H1 (cell line): ENCODE data around the gene TSPAN16. TPM values are rescaled to one million over a fixed set of nuclear protein-coding genes. Genes with fewer than 3 reads are reported as not detected.

Experiments
- CTCF ChIA-PET: fragments of 300-600 bp; sonication (Branson Sonifier 250); formaldehyde crosslinking; loops from one replicate; lab custom pipeline; 2021; ENCODE audit not compliant: partially characterized antibody; lab: Charles Lee
- POLR2A ChIA-PET: fragments of 300-600 bp; sonication (Branson Sonifier 250); formaldehyde crosslinking; loops from one replicate; lab custom pipeline; 2021; ENCODE audit warnings: inconsistent platforms; ENCODE audit not compliant: partially characterized antibody; lab: Charles Lee
- DNase-seq, 2 experiments: peaks; one replicate each; pipeline versions ENCODE4 v3.0.0 to v3.0.0-alpha.2; 2010 to 2022; ENCODE audit warnings: low spot score in 2 of 2, low read depth in 1 of 2, mixed read lengths in 1 of 2
- FAIRE-seq: peaks from 2 replicates; lab custom pipeline; 2011; peaks lifted over from hg19 to GRCh38; lab: Jason Lieb, UNC
- H2AFZ ChIP-seq: 2 replicates; pipeline ENCODE4 v1.8.1; 2012; ENCODE audit warnings: low read length, inconsistent platforms
- H2AK5ac ChIP-seq: 2 replicates; pipeline ENCODE4 v1.6.1; 2013; ENCODE audit warnings: low read depth, low read length
- H2BK120ac ChIP-seq: replicated peaks from 2 replicates; pipeline ENCODE3; 2013; ENCODE audit warnings: low read depth, low read length, inconsistent platforms
- H2BK12ac ChIP-seq: 2 replicates; pipeline ENCODE4 v1.6.1; 2013; ENCODE audit warnings: low read depth, low read length
- H2BK15ac ChIP-seq: 2 replicates; pipeline ENCODE4 v1.6.1; 2013; ENCODE audit warnings: low read length
- H2BK20ac ChIP-seq: 2 replicates; pipeline ENCODE4 v1.6.1; 2013; ENCODE audit warnings: low read length
- H2BK5ac ChIP-seq: 2 replicates; pipeline ENCODE4 v1.6.1; 2013; ENCODE audit warnings: low read depth, low read length
- H3K14ac ChIP-seq: 2 replicates; pipeline ENCODE4 v1.6.1; 2013; ENCODE audit warnings: inconsistent platforms; ENCODE audit not compliant: insufficient read length
- H3K18ac ChIP-seq: 2 replicates; pipeline ENCODE4 v1.6.1; 2013; ENCODE audit warnings: low read length; ENCODE audit errors: extremely low read depth
- H3K23ac ChIP-seq: 2 replicates; pipeline ENCODE4 v1.6.1; 2013; ENCODE audit warnings: inconsistent platforms; ENCODE audit not compliant: insufficient read length
- H3K23me2 ChIP-seq: 2 replicates; pipeline ENCODE4 v1.6.1; 2013; ENCODE audit warnings: low read depth, low read length
- H3K27ac ChIP-seq: 2 replicates; pipeline ENCODE4 v1.6.1; 2011; ENCODE audit warnings: low read depth, low read length, inconsistent platforms
- H3K27me3 ChIP-seq, 4 experiments: replicated peaks in 1 of 4; 1 replicate in 1 of 4; 2 replicates in 3 of 4; pipeline versions ENCODE4 v1.6.1 to v1.8.1; 2011 to 2013; ENCODE audit warnings: low read length in 3 of 4, mild to moderate bottlenecking in 3 of 4, inconsistent platforms in 2 of 4, mixed read lengths in 2 of 4, moderate library complexity in 1 of 4; ENCODE audit not compliant: control insufficient read depth in 3 of 4, insufficient read depth in 3 of 4; ENCODE audit errors: extremely low read depth in 1 of 4
- H3K36me3 ChIP-seq, 4 experiments: 2 replicates each; pipeline versions ENCODE4 v1.6.1 to v1.8.1; 2011 to 2013; ENCODE audit warnings: mild to moderate bottlenecking in 4 of 4, low read length in 3 of 4, moderate library complexity in 2 of 4, control low read depth in 1 of 4, inconsistent platforms in 1 of 4; ENCODE audit not compliant: insufficient read depth in 4 of 4, control insufficient read depth in 2 of 4
- H3K4ac ChIP-seq: replicated peaks from 2 replicates; pipeline ENCODE3; 2013; ENCODE audit warnings: low read length, low read depth, mixed read lengths, inconsistent platforms; ENCODE audit not compliant: insufficient read length
- H3K4me1 ChIP-seq, 4 experiments: replicated peaks in 1 of 4; 1 replicate in 1 of 4; 2 replicates in 3 of 4; pipeline versions ENCODE4 v1.6.1 to v1.8.1; 2011 to 2013; ENCODE audit warnings: low read length in 3 of 4, inconsistent platforms in 2 of 4, mixed read lengths in 1 of 4; ENCODE audit not compliant: insufficient read depth in 4 of 4, control insufficient read depth in 3 of 4
- H3K4me2 ChIP-seq, 2 experiments: 2 replicates each; pipeline versions ENCODE4 v1.6.1 to v1.8.1; 2011 to 2013; ENCODE audit warnings: low read depth in 2 of 2, low read length in 2 of 2, control low read depth in 1 of 2, inconsistent platforms in 1 of 2, mild to moderate bottlenecking in 1 of 2; ENCODE audit not compliant: insufficient read depth in 1 of 2
- H3K4me3 ChIP-seq, 4 experiments: fragments of 200-600, 300-600 bp in 1 of 4; sonication (generic), shearing (Covaris generic), sonication (Bioruptor Twin) in 1 of 4; 2 replicates each; pipeline versions ENCODE4 v1.5.1 to v1.8.1; 2011 to 2016; ENCODE audit warnings: low read length in 4 of 4, low read depth in 3 of 4, control low read depth in 2 of 4, inconsistent platforms in 2 of 4, mild to moderate bottlenecking in 2 of 4, mixed read lengths in 1 of 4, moderate library complexity in 1 of 4; ENCODE audit not compliant: insufficient read depth in 2 of 4; ENCODE audit errors: extremely low read depth in 1 of 4
- H3K56ac ChIP-seq: replicated peaks from 2 replicates; pipeline ENCODE3; 2013; ENCODE audit warnings: low read depth, mild to moderate bottlenecking, mixed read lengths, low read length, inconsistent platforms; ENCODE audit not compliant: insufficient read length
- H3K79me1 ChIP-seq: 2 replicates; pipeline ENCODE4 v1.6.1; 2013; ENCODE audit warnings: low read depth, low read length, control low read depth
- H3K79me2 ChIP-seq, 2 experiments: 2 replicates each; pipeline versions ENCODE4 v1.6.1 to v1.8.1; 2012 to 2013; ENCODE audit warnings: low read length in 2 of 2, mild to moderate bottlenecking in 2 of 2, inconsistent platforms in 1 of 2; ENCODE audit not compliant: insufficient read depth in 2 of 2, control insufficient read depth in 1 of 2
- H3K9ac ChIP-seq, 4 experiments: replicated peaks in 1 of 4; 1 replicate in 1 of 4; 2 replicates in 3 of 4; pipeline versions ENCODE4 v1.6.1 to v1.8.1; 2011 to 2013; ENCODE audit warnings: low read depth in 3 of 4, low read length in 3 of 4, control low read depth in 2 of 4, mild to moderate bottlenecking in 2 of 4, moderate library complexity in 2 of 4, inconsistent platforms in 1 of 4; ENCODE audit errors: extremely low read depth in 1 of 4
- H3K9me3 ChIP-seq, 2 experiments: 2 replicates each; pipeline versions ENCODE4 v1.6.1 to v1.8.1; 2012 to 2013; ENCODE audit warnings: mild to moderate bottlenecking in 2 of 2, moderate library complexity in 2 of 2, control low read depth in 1 of 2, inconsistent platforms in 1 of 2, low read depth in 1 of 2, low read length in 1 of 2, mixed read lengths in 1 of 2; ENCODE audit not compliant: insufficient read depth in 2 of 2
- H4K20me1 ChIP-seq, 2 experiments: replicated peaks in 1 of 2; 2 replicates each; pipeline versions ENCODE3 to v1.8.1; 2011 to 2013; ENCODE audit warnings: inconsistent platforms in 2 of 2, low read length in 2 of 2, mild to moderate bottlenecking in 1 of 2; ENCODE audit not compliant: insufficient read depth in 2 of 2, control insufficient read depth in 1 of 2
- H4K5ac ChIP-seq: 2 replicates; pipeline ENCODE4 v1.6.1; 2013; ENCODE audit warnings: low read length, low read depth, mixed read lengths, inconsistent platforms; ENCODE audit not compliant: insufficient read length
- H4K8ac ChIP-seq: 2 replicates; pipeline ENCODE4 v1.8.0; 2013; ENCODE audit warnings: mild to moderate bottlenecking, moderate library complexity, low read length, inconsistent platforms; ENCODE audit not compliant: insufficient read depth; ENCODE audit errors: extremely low read depth
- H4K91ac ChIP-seq: replicated peaks from 2 replicates; pipeline ENCODE3; 2013; ENCODE audit warnings: low read length, mixed read lengths, inconsistent platforms; ENCODE audit not compliant: insufficient read length
- FOSL1 ChIP-seq: IDR thresholded peaks from 2 replicates; pipeline ENCODE4 v1.6.1; 2011; ENCODE audit warnings: mild to moderate bottlenecking, low read depth, low read length, moderate library complexity; ENCODE audit not compliant: insufficient read depth
- SIN3A ChIP-seq, 2 experiments: IDR thresholded peaks in 1 of 2; conservative IDR thresholded peaks in 1 of 2; 2 replicates each; pipeline ENCODE4 v1.6.1; 2011 to 2012; ENCODE audit warnings: low read length in 2 of 2, improper control_type of control experiment in 1 of 2, low read depth in 1 of 2, mild to moderate bottlenecking in 1 of 2
- WGBS, 2 experiments: shearing (Covaris generic) in 1 of 2; methylation state at CpG; one replicate each; pipeline versions ENCODE4 v1.1.6 to v1.1.7; 2013 to 2015; ENCODE audit warnings: low lambda C conversion rate in 2 of 2, mixed read lengths in 2 of 2, inconsistent platforms in 1 of 2, low coverage in 1 of 2, missing lambda C conversion rate in 1 of 2; ENCODE audit not compliant: insufficient replicate concordance in 2 of 2, insufficient coverage in 1 of 2, insufficient read length in 1 of 2; ENCODE audit errors: extremely low coverage in 1 of 2, missing lambda C conversion rate in 1 of 2; 5-methylcytosine and 5-hydroxymethylcytosine counted together
- polyA plus RNA-seq, 7 experiments: library from polyadenylated mRNA; depleted of rRNA in 3 of 7; stranded (reverse) in 5 of 7; unstranded in 2 of 7; fragments of >200 nt in 5 of 7; fragments of 200-250 nt in 2 of 7; gene quantifications; 1 replicate in 5 of 7; 2 replicates in 1 of 7; 4 replicates in 1 of 7; pipeline versions ENCODE4 v1.2.1 to v1.2.3, GENCODE V29; 2011 to 2013; ENCODE audit warnings: missing spikeins in 2 of 7, mixed read lengths in 2 of 7
- total RNA-seq: library from RNA; stranded (reverse); fragmentation: NEBNext Ultra II Directional; extraction: Animal tissue kit (Norgen Biotek cat#: 25700); gene quantifications from 2 replicates; pipeline ENCODE4 v1.2.1, GENCODE V29; 2021

TSPAN16 gene
- total and polyA plus RNA-seq, 2 of the 8 experiments (the other 6 are each of a cell fraction or from before 2014, with no cell fraction given): not detected

DNA sequence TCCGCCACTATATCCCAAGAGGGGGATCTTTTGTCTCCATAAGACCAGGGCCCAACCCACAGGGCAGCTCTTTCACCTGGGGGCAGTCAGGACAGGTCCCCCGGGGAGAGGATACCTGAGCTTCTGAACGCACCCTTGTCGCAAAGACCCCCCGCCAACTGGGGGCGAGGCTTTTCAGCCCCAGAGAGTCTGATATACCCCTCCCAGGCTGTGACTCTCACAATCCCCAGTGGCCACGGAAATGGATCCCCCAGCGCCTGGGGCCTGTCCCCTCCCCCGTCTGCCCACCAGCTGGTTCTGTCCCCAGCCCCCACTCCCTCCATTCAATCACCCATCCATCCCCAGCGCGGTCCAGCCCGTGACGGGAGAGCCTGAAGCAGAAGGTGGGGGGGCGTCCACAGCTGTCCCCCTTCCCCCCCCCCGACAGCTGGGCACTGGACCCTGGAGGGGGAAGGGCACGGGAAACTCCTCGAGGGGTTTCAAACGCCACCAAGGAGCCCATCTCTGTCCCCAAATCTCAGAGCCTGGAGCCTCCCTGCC lies 34.5 kb upstream of the TSPAN16 start:
- Histone ChIP-seq H2BK12ac (no peak overlapping the region), H3K4me1 (peaks cover 0 to 9% (median 3%) of the 10 kb centered on the region in 4 experiments; a peak in 5 of 7 replicates), H2BK15ac (no peak overlapping the region), H2AK5ac (no peak overlapping the region), H3K27me3 (no peaks in the 10 kb centered on the region), H3K23ac (no peak overlapping the region), H3K9me3 (no peaks in the 10 kb centered on the region), H3K79me2 (peaks cover 0 to 6% of the 10 kb centered on the region in 2 experiments; a peak in 1 of 4 replicates), H3K23me2 (no peaks in the 10 kb centered on the region; the same call in 1 of the 2 replicates), H3K9ac (peak overlapping the region; percentile 58 to 71 (median 68); a peak in 6 of 7 replicates), H3K79me1 (peaks cover 3% of the 10 kb centered on the region; the same call in 1 of the 2 replicates), H4K91ac (peak overlapping the region; percentile 65), H3K36me3 (no peaks in the 10 kb centered on the region), H2BK20ac (no peak overlapping the region), H4K5ac (no peak overlapping the region), H3K27ac (no peak overlapping the region), H3K4me2 (peak overlapping the region; percentile 58 to 80), H4K20me1 (peaks cover 0 to 2% of the 10 kb centered on the region in 2 experiments), H2BK5ac (peak overlapping the region; percentile 49; the same call in 1 of the 2 replicates), H3K14ac (no peak overlapping the region), H3K18ac (no peak overlapping the region), H3K4me3 (peak overlapping the region; percentile 39 to 77 (median 72)), H3K4ac (no peak overlapping the region), H2BK120ac (no peak overlapping the region), H4K8ac (peak overlapping the region; percentile 93; the same call in 1 of the 2 replicates), H3K56ac (no peak overlapping the region), H2AFZ (no peak overlapping the region)
- CTCF ChIA-PET: interaction anchor here (0.9 to 1.4 kb wide), 2 partner anchors 18 to 25 kb away, joined by 3 read pairs; no protein-coding TSS in a partner anchor
- TF ChIP-seq FOSL1 (no peak), SIN3A (conservative IDR thresholded peaks at IDR 0.05 in 1 of 2, IDR thresholded peaks at IDR 0.05 in 1 of 2; ENCODE audit: low read depth in 1 of 2, low read length in 2 of 2) (0 out of 4 replicates have a peak, but pooled peaks of 1 of the 2 experiments have one; percentile 4)
- POLR2A ChIA-PET: interaction anchor here (0.9 to 1.6 kb wide), 4 partner anchors 9 to 113 kb away, joined by 3 to 5 read pairs (median 3); partner anchors contain the start of gene SWSAP1
- 60% methylated on average over 2 of the region's 18 CpGs; no CpG with 5 or more reads in 1 of the 2 experiments for WGBS, 2 experiments
- no peak for FAIRE-seq
- peak in 1 of 2 experiments; percentile 61 for DNase-seq
